GM23338 (cell line): Measurements from ENCODE around the gene GAGE12H. TPM values are rescaled to one million over a fixed set of nuclear protein-coding genes. Genes with fewer than 3 reads are reported as not detected.

Source experiments
- ATAC-seq: fragments of 200-7000 bp; cut with Tn5 transposase; 3 replicates; pipeline ENCODE4 v1.9.1; 2020
- DNase-seq: peaks from one replicate; pipeline ENCODE4 v3.0.0-alpha.2; 2015; ENCODE audit warnings: low spot score
- H2AFZ ChIP-seq: fragments of 200-600 bp; sonication (generic); 2 replicates; pipeline ENCODE4 v1.8.0; 2016; ENCODE audit warnings: antibody characterized with exemption, mild to moderate bottlenecking, moderate library complexity
- H3F3A ChIP-seq: fragments of 200-600 bp; sonication (generic); replicated peaks from 2 replicates; pipeline ENCODE4 v1.8.0; 2017; ENCODE audit warnings: antibody characterized with exemption, mixed run types, low read depth
- H3K27ac ChIP-seq: fragments of 200-600 bp; sonication (generic); 2 replicates; pipeline ENCODE4 v1.6.1; 2016; ENCODE audit warnings: low read depth
- H3K27me3 ChIP-seq: fragments of 200-600 bp; sonication (generic); 2 replicates; pipeline ENCODE4 v1.8.0; 2016; ENCODE audit warnings: mild to moderate bottlenecking, mixed run types, moderate library complexity; ENCODE audit not compliant: insufficient read depth
- H3K36me3 ChIP-seq: fragments of 200-600 bp; sonication (generic); 2 replicates; pipeline ENCODE4 v1.8.0; 2016; ENCODE audit warnings: mild to moderate bottlenecking; ENCODE audit not compliant: insufficient read depth
- H3K4me1 ChIP-seq: fragments of 200-600 bp; sonication (generic); 2 replicates; pipeline ENCODE4 v1.8.0; 2016; ENCODE audit warnings: mild to moderate bottlenecking, moderate library complexity; ENCODE audit not compliant: insufficient read depth
- H3K4me2 ChIP-seq: fragments of 200-600 bp; sonication (generic); 2 replicates; pipeline ENCODE4 v1.7.1; 2017; ENCODE audit warnings: mixed run types
- H3K4me3 ChIP-seq: fragments of 200-600 bp; sonication (generic); 2 replicates; pipeline ENCODE4 v1.6.1; 2016; ENCODE audit warnings: mixed run types
- H3K79me2 ChIP-seq: fragments of 200-600 bp; sonication (generic); replicated peaks from 2 replicates; pipeline ENCODE4 v1.8.0; 2017; ENCODE audit warnings: mild to moderate bottlenecking; ENCODE audit not compliant: insufficient read depth
- H3K9me2 ChIP-seq: fragments of 200-600 bp; sonication (generic); 2 replicates; pipeline ENCODE4 v1.8.0; 2017; ENCODE audit not compliant: insufficient read depth
- H4K20me1 ChIP-seq: fragments of 200-600 bp; sonication (generic); replicated peaks from 2 replicates; pipeline ENCODE4 v1.8.0; 2017; ENCODE audit warnings: mild to moderate bottlenecking; ENCODE audit not compliant: insufficient read depth
- H3K27ac Mint-ChIP-seq: 2 replicates; pipeline ENCODE4 v1.8.0; 2020; ENCODE audit warnings: inconsistent platforms, mild to moderate bottlenecking, moderate library complexity, mixed read lengths
- H3K27me3 Mint-ChIP-seq: 3 replicates; pipeline ENCODE4 v1.8.0; 2022; ENCODE audit warnings: low read depth, mild to moderate bottlenecking, moderate library complexity, mixed read lengths, inconsistent platforms; ENCODE audit not compliant: insufficient read depth, poor library complexity
- H3K36me3 Mint-ChIP-seq: 3 replicates; pipeline ENCODE4 v1.8.0; 2021; ENCODE audit warnings: low read depth, mild to moderate bottlenecking, inconsistent platforms, moderate library complexity, mixed read lengths
- H3K4me1 Mint-ChIP-seq: 3 replicates; pipeline ENCODE4 v1.8.0; 2020; ENCODE audit warnings: mild to moderate bottlenecking, inconsistent platforms, mixed read lengths
- H3K4me3 Mint-ChIP-seq: 3 replicates; pipeline ENCODE4 v1.8.0; 2021; ENCODE audit warnings: moderate library complexity, mild to moderate bottlenecking, inconsistent platforms, mixed read lengths
- H3K9me3 Mint-ChIP-seq: 3 replicates; pipeline ENCODE4 v1.8.0; 2020; ENCODE audit warnings: moderate library complexity, mild to moderate bottlenecking, inconsistent platforms, mixed read lengths
- EZH2 ChIP-seq: fragments of 200-600 bp; sonication (generic); IDR thresholded peaks from one replicate; pipeline ENCODE4 v1.8.0; 2017; ENCODE audit warnings: antibody characterized with exemption, mild to moderate bottlenecking, low read depth; ENCODE audit not compliant: unreplicated experiment
- NANOG ChIP-seq: IDR thresholded peaks from 2 replicates; pipeline ENCODE4 v1.6.1; 2016; ENCODE audit warnings: antibody characterized with exemption, borderline replicate concordance
- ZNF114 ChIP-seq: fragments of 250-450 bp; sonication (Bioruptor Pico); IDR thresholded peaks from 2 replicates; pipeline ENCODE4 v1.5.0; 2020; ENCODE audit warnings: mild to moderate bottlenecking, moderate library complexity
- ZNF331 ChIP-seq: fragments of 250-450 bp; sonication (Bioruptor Pico); IDR thresholded peaks from 2 replicates; pipeline ENCODE4 v1.5.0; 2020; ENCODE audit warnings: low read depth, mild to moderate bottlenecking, moderate library complexity
- polyA plus RNA-seq: library from polyadenylated mRNA; unstranded; fragments of >200 nt; fragmentation: Nextera tagmentation; extraction: Ambion mirVana; gene quantifications from 2 replicates; pipeline ENCODE4 v1.2.1, GENCODE V29; 2016
- total RNA-seq: library from RNA; depleted of rRNA; stranded (reverse); fragments of >200 nt; shearing (Covaris generic); gene quantifications from 2 replicates; pipeline ENCODE4 v1.2.3, GENCODE V29; 2014
- TF ChIP-seq, protein P1 (sequence below): fragments of 250-450 bp; sonication (Bioruptor Pico); IDR thresholded peaks from 2 replicates; pipeline ENCODE4 v1.5.0; 2020; ENCODE audit warnings: mild to moderate bottlenecking, moderate library complexity
- TF ChIP-seq, protein P2 (sequence below), 2 experiments: fragments of 200-600 bp in 1 of 2; sonication (generic) in 1 of 2; conservative IDR thresholded peaks; 2 replicates each; pipeline versions ENCODE4 v1.5.1 to v1.6.1; 2016 to 2017; ENCODE audit warnings: antibody characterized with exemption in 2 of 2, low read depth in 2 of 2, mild to moderate bottlenecking in 2 of 2, moderate library complexity in 1 of 2

GAGE12H gene
- total and polyA plus RNA-seq, 2 experiments from 2014 or later: not detected

DNA sequence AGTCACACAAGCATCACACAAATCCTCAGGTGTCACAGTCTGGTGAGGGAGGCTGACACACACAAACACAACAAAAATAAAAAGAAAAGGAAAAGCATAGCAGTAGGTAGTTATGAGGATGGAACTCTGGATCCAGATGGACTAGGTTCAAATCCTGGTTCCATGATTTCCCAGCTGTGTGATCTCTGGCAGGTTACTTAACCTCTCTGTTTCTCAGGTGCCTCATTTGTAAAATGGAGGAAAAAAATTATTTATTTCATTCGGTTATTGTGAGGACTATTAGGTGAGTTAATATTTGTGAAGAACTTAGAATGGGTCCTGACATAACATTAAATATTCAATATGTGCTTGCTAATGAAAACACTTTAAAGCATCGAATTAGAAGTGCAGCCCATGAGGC is 38.8 kb downstream of the GAGE12H start:
- Histone ChIP-seq H3K4me1 (no peaks in the 10 kb centered on the region), H4K20me1 (no peaks in the 10 kb centered on the region), H3K36me3 (no peaks in the 10 kb centered on the region), H3K4me3 (no peak overlapping the region), H3K4me2 (no peak overlapping the region), H2AFZ (no peak overlapping the region), H3F3A (no peaks in the 10 kb centered on the region), H3K9me2 (no peaks in the 10 kb centered on the region), H3K27me3 (no peaks in the 10 kb centered on the region), H3K79me2 (no peaks in the 10 kb centered on the region), H3K27ac (no peak overlapping the region)
- no peaks in the 10 kb centered on the region for H3K4me1 Mint-ChIP-seq
- H3K27ac Mint-ChIP-seq: no peak overlapping the region
- peaks cover 4% of the 10 kb centered on the region for H3K9me3 Mint-ChIP-seq
- TF ChIP-seq NANOG (no peak), ZNF331 (CRISPR knock-in tag) (no peak), ZNF114 (CRISPR knock-in tag) (no peak)
- TF ChIP-seq, protein P1, sequence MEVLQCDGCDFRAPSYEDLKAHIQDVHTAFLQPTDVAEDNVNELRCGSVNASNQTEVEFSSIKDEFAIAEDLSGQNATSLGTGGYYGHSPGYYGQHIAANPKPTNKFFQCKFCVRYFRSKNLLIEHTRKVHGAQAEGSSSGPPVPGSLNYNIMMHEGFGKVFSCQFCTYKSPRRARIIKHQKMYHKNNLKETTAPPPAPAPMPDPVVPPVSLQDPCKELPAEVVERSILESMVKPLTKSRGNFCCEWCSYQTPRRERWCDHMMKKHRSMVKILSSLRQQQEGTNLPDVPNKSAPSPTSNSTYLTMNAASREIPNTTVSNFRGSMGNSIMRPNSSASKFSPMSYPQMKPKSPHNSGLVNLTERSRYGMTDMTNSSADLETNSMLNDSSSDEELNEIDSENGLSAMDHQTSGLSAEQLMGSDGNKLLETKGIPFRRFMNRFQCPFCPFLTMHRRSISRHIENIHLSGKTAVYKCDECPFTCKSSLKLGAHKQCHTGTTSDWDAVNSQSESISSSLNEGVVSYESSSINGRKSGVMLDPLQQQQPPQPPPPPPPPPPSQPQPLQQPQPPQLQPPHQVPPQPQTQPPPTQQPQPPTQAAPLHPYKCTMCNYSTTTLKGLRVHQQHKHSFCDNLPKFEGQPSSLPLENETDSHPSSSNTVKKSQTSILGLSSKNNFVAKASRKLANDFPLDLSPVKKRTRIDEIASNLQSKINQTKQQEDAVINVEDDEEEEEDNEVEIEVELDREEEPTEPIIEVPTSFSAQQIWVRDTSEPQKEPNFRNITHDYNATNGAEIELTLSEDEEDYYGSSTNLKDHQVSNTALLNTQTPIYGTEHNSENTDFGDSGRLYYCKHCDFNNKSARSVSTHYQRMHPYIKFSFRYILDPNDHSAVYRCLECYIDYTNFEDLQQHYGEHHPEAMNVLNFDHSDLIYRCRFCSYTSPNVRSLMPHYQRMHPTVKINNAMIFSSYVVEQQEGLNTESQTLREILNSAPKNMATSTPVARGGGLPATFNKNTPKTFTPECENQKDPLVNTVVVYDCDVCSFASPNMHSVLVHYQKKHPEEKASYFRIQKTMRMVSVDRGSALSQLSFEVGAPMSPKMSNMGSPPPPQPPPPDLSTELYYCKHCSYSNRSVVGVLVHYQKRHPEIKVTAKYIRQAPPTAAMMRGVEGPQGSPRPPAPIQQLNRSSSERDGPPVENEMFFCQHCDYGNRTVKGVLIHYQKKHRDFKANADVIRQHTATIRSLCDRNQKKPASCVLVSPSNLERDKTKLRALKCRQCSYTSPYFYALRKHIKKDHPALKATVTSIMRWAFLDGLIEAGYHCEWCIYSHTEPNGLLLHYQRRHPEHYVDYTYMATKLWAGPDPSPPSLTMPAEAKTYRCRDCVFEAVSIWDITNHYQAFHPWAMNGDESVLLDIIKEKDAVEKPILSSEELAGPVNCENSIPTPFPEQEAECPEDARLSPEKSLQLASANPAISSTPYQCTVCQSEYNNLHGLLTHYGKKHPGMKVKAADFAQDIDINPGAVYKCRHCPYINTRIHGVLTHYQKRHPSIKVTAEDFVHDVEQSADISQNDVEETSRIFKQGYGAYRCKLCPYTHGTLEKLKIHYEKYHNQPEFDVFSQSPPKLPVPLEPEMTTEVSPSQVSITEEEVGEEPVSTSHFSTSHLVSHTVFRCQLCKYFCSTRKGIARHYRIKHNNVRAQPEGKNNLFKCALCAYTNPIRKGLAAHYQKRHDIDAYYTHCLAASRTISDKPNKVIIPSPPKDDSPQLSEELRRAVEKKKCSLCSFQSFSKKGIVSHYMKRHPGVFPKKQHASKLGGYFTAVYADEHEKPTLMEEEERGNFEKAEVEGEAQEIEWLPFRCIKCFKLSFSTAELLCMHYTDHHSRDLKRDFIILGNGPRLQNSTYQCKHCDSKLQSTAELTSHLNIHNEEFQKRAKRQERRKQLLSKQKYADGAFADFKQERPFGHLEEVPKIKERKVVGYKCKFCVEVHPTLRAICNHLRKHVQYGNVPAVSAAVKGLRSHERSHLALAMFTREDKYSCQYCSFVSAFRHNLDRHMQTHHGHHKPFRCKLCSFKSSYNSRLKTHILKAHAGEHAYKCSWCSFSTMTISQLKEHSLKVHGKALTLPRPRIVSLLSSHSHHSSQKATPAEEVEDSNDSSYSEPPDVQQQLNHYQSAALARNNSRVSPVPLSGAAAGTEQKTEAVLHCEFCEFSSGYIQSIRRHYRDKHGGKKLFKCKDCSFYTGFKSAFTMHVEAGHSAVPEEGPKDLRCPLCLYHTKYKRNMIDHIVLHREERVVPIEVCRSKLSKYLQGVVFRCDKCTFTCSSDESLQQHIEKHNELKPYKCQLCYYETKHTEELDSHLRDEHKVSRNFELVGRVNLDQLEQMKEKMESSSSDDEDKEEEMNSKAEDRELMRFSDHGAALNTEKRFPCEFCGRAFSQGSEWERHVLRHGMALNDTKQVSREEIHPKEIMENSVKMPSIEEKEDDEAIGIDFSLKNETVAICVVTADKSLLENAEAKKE (CRISPR knock-in tag): no peak
- DNase-seq (no peak), ATAC-seq (no peak)
- H3K4me3 Mint-ChIP-seq: no peak overlapping the region
- H3K36me3 Mint-ChIP-seq: peaks cover 3% of the 10 kb centered on the region; the same call in 1 of the 3 replicates
- no peaks in the 10 kb centered on the region for H3K27me3 Mint-ChIP-seq

DNA sequence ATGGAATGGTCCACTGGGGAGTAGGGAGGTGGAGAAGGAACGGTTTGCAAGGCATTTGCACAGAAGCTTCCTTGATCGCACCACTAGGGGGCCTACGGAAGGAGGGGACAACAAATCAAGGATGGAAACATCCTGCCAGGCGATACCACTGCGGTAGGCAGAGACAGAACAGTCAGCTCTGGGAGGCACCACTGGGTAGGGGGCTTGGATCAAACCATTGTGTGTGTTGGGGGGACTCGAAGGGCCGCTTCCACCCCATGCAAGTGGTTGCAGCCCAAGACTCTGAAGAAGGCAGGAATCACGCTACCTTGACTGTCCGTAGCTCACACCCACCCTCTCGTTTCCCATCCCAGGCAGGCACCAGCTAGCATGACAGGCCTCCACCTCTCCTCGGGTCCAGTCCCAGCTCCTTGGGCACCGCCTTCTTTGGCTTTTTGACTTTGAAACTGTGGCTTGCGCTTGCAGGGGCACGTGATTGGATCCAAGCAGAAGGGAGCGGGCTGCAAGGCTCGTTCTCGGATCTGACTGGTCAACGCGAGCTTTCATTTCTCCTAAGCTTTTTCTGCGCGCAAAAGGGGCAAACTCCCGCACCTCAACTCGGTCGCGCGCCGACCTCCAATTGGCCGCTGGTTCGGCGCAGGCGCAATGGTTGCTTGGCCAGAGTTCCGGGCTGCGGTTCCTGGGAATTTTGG is 47.5 kb downstream of the GAGE12H start:
- H2AFZ ChIP-seq: no peak overlapping the region
- H3F3A ChIP-seq: no peaks in the 10 kb centered on the region
- no peaks in the 10 kb centered on the region for H3K79me2 ChIP-seq
- H3K9me2 ChIP-seq: no peaks in the 10 kb centered on the region
- H4K20me1 ChIP-seq: no peaks in the 10 kb centered on the region
- Mint-ChIP-seq H3K36me3 (peaks cover 10% of the 10 kb centered on the region; the same call in 2 of the 3 replicates), H3K27me3 (no peaks in the 10 kb centered on the region), H3K4me1 (no peaks in the 10 kb centered on the region), H3K4me3 (no peak overlapping the region), H3K27ac (no peak overlapping the region), H3K9me3 (peaks cover 42% of the 10 kb centered on the region)
- no peak overlapping the region for H3K27ac ChIP-seq
- no peak overlapping the region for H3K4me2 ChIP-seq
- peak; percentile 48 for ATAC-seq
- DNase-seq: peak; percentile 55
- no peaks in the 10 kb centered on the region for H3K27me3 ChIP-seq
- TF ChIP-seq, protein P2, sequence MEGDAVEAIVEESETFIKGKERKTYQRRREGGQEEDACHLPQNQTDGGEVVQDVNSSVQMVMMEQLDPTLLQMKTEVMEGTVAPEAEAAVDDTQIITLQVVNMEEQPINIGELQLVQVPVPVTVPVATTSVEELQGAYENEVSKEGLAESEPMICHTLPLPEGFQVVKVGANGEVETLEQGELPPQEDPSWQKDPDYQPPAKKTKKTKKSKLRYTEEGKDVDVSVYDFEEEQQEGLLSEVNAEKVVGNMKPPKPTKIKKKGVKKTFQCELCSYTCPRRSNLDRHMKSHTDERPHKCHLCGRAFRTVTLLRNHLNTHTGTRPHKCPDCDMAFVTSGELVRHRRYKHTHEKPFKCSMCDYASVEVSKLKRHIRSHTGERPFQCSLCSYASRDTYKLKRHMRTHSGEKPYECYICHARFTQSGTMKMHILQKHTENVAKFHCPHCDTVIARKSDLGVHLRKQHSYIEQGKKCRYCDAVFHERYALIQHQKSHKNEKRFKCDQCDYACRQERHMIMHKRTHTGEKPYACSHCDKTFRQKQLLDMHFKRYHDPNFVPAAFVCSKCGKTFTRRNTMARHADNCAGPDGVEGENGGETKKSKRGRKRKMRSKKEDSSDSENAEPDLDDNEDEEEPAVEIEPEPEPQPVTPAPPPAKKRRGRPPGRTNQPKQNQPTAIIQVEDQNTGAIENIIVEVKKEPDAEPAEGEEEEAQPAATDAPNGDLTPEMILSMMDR (conservative IDR thresholded peaks at IDR 0.05; ENCODE audit: low read depth in 2 of 2): peak; percentile 41 to 51
- TF ChIP-seq EZH2: no peak
- H3K4me1 ChIP-seq: no peaks in the 10 kb centered on the region
- H3K4me3 ChIP-seq: no peak overlapping the region
- H3K36me3 ChIP-seq: no peaks in the 10 kb centered on the region
